ENCODE measurements around the gene INTS3. TPM values are rescaled to one million over a fixed set of nuclear protein-coding genes. Genes with fewer than 3 reads are reported as not detected.
"Not testable (repeated sequence)": the region's sequence is repeated elsewhere in the genome, so short reads cannot be mapped to it uniquely, and the experiment has no call there.

INTS3 gene
- total RNA-seq, 1 experiment from 2014 or later = 18.6 TPM

GRCh38 chr1:153776845-153777370 lies 49.1 kb downstream of the INTS3 start:
- DNase-seq (ENCODE audit: low spot score) = no peak

GRCh38 chr1:153777648-153778047 lies 49.8 kb downstream of the INTS3 start:
- no peak for DNase-seq (ENCODE audit: low spot score)

GRCh38 chr1:153778051-153778823 lies 50.4 kb downstream of the INTS3 start:
- DNase-seq (ENCODE audit: low spot score) = no peak

- no peak for DNase-seq (ENCODE audit: low spot score)
Measured at GRCh38 chr1:153778824-153779519, 51.1 kb downstream of the INTS3 start.

GRCh38 chr1:153779781-153780541 lies 52.1 kb downstream of the INTS3 start:
- no peak for DNase-seq (ENCODE audit: low spot score)

- DNase-seq (ENCODE audit: low spot score) = no peak
Measured at GRCh38 chr1:153780551-153780950, 52.7 kb downstream of the INTS3 start.

- not testable (repeated sequence) for DNase-seq (ENCODE audit: low spot score)
Measured at GRCh38 chr1:153782648-153783047, 54.8 kb downstream of the INTS3 start.

- peak; percentile 85 for DNase-seq (ENCODE audit: low spot score)
Measured at GRCh38 chr1:153783233-153784190, 55.7 kb downstream of the INTS3 start.

GRCh38 chr1:153786038-153786790 lies 58.4 kb downstream of the INTS3 start:
- no peak for DNase-seq (ENCODE audit: low spot score)

- no peak for DNase-seq (ENCODE audit: low spot score)
Measured at GRCh38 chr1:153789478-153790034, 61.7 kb downstream of the INTS3 start.

GRCh38 chr1:153790313-153790965 lies 62.6 kb downstream of the INTS3 start:
- no peak for DNase-seq (ENCODE audit: low spot score)

- DNase-seq (ENCODE audit: low spot score) = peak; percentile 92
Measured at GRCh38 chr1:153790966-153791647, 63.3 kb downstream of the INTS3 start.

GRCh38 chr1:153791648-153792253 lies 63.9 kb downstream of the INTS3 start:
- DNase-seq (ENCODE audit: low spot score) = peak; percentile 37

- no peak for DNase-seq (ENCODE audit: low spot score)
Measured at GRCh38 chr1:153792631-153793041, 64.8 kb downstream of the INTS3 start.

GRCh38 chr1:153793261-153793972 lies 65.6 kb downstream of the INTS3 start:
- no peak for DNase-seq (ENCODE audit: low spot score)

GRCh38 chr1:153793973-153794615 lies 66.2 kb downstream of the INTS3 start:
- DNase-seq (ENCODE audit: low spot score) = no peak
